Measurements from ENCODE around the gene SAPCD2.

- TF ChIP-seq CTCF (IDR thresholded peaks at IDR 0.05 in 4 of 5, conservative IDR thresholded peaks at IDR 0.05 in 1 of 5) (peak; percentile 81 to 96 (median 91)), POLR2A (IDR thresholded peaks at IDR 0.05) (no peak)
Observed at GRCh38 chr9:137034709-137035506, 35.4 kb downstream of the SAPCD2 start.

All from gastrocnemius medialis (tissue), 4 donors.